GM12873 (cell line): ENCODE measurements around the gene DACH1.

Source experiments
- TF ChIP-seq, protein P1 (sequence below): IDR thresholded peaks from 2 replicates; pipeline ENCODE4 v1.5.1; 2012; ENCODE audit warnings: low read depth, mild to moderate bottlenecking, moderate library complexity, low read length, control low read depth; ENCODE audit not compliant: insufficient read depth; ENCODE audit errors: missing control alignments

Gene DACH1

DNA sequence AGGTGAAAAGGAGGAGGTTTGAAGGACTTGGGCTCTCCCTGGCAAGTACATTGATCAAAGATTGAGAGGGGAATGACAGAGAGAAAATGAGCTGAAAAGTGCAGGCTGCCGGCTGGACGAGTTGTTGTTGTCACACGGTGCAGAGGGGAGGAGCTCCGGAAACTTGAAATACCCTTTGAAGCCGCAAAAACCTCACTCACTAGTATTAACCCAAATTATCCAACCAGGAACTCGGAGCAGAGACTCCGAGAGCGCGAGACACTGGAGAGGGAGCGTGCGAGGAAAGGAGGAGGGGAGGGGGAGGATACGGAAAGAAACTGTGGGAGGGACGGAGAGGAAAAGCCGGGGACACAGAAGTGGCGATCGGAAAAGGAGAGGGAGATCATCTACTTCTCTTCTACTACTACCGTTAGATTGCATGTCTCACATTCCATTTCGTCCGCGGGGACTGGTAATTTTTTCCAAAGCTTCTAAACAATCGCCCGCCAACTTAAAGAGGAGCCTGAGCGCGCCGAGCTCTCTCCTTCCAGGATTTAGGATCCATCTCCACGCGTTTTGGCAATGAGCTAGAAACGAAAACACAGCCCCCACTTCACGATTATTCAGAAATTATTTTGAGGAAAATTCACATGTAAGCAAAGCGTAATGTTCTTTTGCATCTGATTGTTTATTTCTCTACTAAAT is at the start of gene DACH1:
TSS of gene DACH1 (minus strand) at position 74 of the 684 bp plus-strand sequence.
- TF ChIP-seq, protein P1, sequence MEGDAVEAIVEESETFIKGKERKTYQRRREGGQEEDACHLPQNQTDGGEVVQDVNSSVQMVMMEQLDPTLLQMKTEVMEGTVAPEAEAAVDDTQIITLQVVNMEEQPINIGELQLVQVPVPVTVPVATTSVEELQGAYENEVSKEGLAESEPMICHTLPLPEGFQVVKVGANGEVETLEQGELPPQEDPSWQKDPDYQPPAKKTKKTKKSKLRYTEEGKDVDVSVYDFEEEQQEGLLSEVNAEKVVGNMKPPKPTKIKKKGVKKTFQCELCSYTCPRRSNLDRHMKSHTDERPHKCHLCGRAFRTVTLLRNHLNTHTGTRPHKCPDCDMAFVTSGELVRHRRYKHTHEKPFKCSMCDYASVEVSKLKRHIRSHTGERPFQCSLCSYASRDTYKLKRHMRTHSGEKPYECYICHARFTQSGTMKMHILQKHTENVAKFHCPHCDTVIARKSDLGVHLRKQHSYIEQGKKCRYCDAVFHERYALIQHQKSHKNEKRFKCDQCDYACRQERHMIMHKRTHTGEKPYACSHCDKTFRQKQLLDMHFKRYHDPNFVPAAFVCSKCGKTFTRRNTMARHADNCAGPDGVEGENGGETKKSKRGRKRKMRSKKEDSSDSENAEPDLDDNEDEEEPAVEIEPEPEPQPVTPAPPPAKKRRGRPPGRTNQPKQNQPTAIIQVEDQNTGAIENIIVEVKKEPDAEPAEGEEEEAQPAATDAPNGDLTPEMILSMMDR: no peak

DNA sequence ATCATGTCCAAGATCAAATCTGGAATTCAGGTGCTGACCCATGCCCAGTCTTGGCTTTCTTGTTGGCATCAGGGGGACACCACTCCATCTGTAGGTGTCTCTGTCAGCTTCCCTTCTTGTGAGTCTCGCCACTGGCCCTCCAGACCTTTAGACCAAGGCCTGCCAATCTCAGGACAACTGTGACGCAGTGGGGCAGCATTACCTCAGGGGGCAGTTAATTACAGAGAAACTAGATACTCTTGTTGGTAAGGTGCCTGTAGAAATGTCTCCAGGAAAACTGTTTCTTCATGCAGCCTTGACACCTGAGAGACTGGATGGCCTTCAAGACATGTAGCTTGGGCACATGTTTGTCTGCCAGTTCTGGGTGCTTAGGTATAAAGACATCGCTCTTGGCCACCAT is 46.7 kb upstream of the DACH1 start:
- TF ChIP-seq, protein P1: no peak

DNA sequence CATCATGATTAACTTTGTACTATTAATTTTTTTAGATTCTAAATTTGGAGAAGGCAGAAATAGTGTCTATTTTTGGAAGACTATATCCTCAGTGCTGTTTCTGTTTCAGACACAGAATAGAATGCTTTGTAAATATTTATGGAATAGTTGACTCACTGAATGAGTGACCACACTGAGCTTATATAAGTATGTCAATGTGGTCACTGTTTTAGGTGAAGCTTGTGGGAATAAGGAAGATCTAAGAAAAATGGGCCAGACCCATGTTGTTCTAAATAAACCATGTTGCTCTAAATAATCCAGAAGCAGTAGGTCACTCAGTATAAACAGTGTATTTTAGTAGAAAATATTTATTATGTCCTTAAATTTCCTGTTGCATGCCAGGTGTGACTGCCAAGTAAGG is 45.5 kb upstream of the DACH1 start:
- TF ChIP-seq, protein P1: no peak

DNA sequence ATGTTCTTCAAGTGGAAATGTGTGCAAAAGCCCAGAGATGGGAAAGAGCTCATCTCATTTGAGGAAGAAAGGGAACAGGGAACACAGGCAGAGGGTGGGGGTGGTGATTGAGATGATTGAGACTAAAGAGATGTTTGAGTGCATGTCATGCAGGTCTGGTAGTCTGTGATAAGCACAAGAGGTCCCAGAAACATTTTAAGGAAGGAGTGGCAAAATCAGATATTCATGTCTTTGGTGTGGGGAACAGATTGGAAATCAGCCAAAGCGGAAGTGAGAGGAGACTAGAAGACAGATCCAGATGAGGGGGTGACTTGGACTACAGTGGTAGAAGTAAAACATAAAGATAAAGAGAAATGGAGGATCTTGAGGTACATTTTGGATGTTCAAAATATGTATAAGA is 39.4 kb upstream of the DACH1 start:
- TF ChIP-seq, protein P1: no peak

DNA sequence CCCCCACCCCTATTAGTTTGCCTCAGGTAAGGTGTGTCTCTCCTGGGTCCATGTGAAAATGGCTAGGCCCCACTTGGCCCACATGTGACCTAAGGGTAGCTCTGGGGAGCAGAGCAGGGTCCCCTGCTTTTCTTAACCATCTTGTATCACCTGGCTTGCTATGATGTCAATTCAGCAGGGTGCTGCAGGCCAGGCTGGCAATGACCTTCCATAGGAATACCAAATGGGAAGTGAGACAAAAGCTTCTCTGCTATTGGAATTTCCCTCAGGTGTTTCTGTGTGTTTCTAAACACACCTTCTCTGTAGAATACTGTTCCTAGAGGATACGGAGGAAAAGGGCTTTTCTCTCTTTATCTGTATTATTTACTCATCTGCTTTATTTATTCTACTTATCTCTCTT is 35.7 kb upstream of the DACH1 start:
- TF ChIP-seq, protein P1: no peak

DNA sequence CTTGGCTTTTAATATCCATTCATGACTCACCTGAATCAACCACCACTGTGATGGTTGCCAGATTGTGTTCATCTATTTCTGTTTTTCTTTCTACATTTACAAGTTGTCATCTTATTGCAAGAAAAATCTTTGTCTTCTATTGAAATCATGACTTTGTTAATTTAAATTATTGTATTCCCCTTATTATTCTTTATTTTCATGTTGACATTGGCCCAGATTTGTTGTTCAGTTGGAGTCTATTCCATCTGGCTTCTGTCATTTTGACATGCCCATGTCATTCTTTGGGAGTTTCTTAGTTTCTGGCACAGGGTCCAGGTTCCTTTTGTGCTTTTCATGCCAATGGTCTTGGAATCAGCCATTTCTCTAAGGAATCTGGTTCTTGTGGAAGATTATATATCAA is 19.9 kb upstream of the DACH1 start:
- TF ChIP-seq, protein P1: no peak

DNA sequence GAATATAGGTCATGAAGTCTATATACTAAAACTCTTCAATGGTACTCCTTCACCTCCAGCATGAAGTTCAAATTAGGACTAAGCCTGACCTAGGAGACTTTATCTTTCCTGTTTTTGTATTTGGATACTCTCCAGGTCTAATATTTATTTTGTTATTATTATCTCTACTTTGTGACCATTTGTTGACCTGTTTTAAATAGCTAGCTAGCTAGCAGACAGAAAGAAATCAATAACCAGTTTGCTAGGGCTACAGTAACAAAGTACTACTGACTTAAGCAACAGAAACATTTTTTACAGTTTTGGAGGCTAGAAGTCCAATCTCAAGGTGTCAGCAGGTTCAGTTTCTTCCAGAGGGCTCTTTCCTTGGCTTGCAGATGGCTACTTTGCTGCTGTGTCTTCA is 15.1 kb upstream of the DACH1 start:
- TF ChIP-seq, protein P1: no peak
